ENCODE measurements around the gene CD248.
"Not testable (repeated sequence)": the region's sequence is repeated elsewhere in the genome, so short reads cannot be mapped to it uniquely, and the experiment has no call there.

Gene CD248

DNA sequence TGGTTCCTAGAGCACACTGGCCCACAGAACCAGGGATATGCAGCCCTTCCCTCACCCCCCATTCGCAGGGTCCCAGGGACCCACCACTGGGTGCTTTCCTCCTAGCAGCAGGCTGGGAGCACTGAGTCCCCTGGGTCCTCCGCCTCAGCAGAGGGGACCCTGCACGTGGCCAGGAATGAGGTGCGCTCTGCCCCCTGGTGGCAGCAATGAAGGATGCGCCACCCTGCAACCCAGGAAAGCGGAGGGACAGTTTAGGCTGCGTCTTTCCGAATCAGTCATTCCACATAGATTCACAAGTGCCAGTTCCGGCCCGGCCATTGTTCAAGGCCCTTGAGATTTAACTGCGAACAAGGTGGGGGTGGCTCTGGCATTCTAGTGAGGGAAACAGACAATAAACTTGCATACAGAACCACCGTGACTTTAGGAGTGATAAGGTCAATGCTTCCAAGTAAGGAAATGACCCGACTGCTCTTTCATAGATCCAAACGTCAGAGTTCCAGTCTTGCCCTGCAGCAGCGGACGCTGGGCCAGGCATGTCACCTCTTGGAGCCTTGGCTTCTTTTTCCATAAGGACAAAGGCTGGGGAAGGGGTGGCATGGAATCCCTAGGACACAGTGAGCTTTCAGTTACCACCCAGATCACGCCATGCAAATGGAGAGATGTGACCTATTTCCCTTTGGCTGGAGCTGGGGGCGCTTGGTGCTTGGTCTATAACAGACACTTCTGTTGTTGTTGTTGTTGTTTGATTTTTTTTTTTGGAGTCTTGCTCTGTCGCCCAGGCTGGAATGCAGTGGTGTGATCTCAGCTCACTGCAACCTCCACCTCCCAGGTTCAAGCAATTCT lies 11.7 kb upstream of the CD248 start:
- peak; percentile 100 for DNase-seq (ENCODE audit: low spot score)

GRCh38 chr11:66328031-66328301 lies 11.1 kb upstream of the CD248 start:
- DNase-seq (ENCODE audit: low spot score), result no peak

DNA sequence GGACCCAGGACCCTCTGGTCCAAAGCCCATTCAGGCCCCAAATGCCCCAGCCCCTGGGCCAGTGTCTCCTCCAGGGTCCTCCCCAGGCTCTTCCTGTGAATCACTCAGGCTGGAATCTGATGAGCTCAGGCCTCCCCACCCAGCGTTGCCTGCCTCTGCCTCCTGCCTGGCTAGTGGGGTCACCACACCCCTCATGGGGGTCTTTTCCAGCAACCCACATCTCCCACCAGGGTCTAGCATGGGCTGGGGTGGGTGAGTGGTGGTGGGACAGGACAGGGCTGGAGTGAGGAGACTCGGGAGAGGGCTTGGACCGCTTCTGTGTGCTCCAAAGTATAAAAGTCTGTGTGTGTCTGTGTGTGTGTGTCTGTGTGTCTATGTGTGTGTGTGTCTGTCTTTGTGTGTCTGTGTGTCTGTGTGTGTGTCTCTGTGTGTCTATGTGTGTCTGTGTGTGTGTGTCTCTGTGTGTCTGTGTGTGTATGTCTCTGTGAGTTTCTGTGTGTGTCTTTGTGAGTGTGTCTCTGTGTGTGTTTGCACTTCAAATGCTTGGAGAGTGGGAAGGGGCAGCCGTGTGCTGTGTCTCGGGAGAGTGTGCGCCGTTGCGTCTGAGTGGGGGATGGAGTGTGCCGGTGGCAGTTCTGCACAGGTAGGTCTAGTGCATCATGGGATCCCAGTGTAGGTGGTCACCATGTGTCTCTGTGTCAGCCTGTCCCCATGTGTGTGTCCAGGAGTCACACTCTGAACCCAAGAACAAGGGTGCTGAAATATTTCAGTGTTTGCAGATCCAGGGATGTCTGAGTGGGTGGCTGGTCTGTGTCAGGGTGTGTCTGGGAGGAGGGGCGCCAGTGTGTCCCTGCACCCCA lies 10.6 kb upstream of the CD248 start:
- DNase-seq (ENCODE audit: low spot score), result no peak

DNA sequence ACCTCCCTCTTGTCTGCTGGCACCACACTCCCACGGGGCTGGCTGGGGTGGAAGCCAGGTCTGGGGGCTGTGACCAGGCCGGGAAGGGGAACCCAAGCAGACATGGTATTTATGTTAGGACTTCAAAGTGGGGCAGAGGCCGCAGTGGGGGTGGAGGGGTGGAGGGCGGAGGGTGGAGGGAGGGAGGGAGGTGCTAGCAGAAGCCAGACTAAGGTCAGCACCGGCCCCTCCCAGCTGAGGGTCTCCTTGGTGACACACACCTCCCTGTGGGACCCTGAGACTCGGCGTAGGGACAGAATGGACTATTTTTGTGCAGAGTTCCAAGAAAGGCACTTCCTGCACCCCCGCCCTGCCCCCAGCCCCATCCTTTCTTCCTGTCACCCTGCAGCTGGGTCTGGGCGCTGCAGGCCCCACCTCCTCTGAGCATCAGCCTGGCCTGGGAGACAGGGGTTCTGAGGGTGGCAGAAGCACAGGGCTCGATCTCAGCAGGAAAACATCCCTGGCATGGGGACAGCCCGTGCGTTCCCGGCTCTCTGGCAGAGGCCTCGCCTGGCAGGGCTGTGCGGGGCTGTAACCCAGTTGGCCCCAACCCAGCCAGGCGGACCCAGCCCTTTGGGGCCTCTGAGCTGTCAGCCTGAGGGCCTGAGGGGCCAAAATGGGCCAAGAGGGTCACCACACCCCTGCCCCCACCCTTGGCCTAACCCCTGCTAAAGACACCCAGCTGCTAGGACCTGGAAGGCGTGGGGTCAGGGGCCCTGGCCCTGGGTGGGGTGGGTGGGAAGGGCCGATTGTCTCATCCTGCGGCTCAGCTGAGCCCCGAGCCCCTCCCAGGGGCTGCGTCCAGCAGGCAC lies 9.6 kb upstream of the CD248 start:
- no peak for DNase-seq (ENCODE audit: low spot score)

- DNase-seq (ENCODE audit: low spot score), result no peak
These were observed 8.4 kb upstream of the CD248 start for GRCh38 chr11:66325263-66325671.

DNA sequence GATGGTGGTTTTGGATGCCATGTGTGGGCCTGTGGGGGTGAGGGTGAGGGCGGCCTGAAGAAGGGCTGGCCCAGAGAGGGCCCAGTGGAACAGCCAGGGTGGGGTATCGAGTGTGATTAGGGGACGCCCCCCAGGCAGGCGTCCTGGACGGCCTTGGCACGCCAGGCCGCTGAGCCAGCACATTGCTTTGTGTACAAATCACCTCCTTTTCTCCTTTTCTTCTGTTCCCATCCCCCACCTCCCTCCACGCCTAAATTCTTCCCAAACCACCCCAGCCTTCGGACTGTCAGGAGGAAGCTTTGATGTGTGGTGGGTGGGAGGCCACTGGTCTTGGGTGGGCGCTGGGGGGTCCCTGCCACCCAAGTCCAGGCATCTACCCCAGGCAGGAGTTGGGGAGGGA lies 7.8 kb upstream of the CD248 start:
- DNase-seq (ENCODE audit: low spot score), result no peak

DNA sequence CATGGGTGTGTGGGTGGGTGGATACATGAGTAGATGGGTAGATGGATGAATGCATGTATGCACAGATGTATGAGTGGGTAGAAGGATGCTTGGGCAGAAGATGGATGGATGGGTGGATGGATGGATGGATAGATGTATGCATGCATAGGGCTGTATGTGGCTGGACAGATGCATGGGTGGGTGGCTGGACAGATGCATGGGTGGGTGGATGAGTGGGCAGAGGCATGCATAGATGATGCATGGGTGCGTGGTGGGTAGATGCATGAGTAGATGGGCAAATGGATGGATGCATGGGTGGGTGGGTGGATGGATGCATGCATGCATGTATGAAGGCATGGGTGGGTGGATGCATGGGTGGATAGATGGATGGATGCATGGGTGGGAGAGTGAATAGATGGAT lies 6.8 kb upstream of the CD248 start:
- no peak for DNase-seq (ENCODE audit: low spot score)

GRCh38 chr11:66322732-66323427 lies 6.0 kb upstream of the CD248 start:
- DNase-seq (ENCODE audit: low spot score), result no peak

GRCh38 chr11:66321606-66322005 lies 4.8 kb upstream of the CD248 start:
- DNase-seq (ENCODE audit: low spot score), result no peak

DNA sequence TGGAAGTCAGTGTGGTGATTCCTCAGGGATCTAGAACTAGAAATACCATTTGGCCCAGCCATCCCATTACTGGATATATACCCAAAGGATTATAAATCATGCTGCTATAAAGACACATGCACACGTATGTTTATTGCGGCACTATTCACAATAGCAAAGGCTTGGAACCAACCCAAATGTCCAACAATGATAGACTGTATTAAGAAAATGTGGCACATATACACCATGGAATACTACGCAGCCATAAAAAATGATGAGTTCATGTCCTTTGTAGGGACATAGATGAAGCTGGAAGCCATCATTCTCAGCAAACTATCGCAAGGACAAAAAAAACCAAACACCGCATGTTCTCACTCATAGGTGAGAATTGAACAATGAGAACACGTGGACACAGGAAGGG lies 3.9 kb upstream of the CD248 start:
- not testable (repeated sequence) for DNase-seq (ENCODE audit: low spot score)

DNA sequence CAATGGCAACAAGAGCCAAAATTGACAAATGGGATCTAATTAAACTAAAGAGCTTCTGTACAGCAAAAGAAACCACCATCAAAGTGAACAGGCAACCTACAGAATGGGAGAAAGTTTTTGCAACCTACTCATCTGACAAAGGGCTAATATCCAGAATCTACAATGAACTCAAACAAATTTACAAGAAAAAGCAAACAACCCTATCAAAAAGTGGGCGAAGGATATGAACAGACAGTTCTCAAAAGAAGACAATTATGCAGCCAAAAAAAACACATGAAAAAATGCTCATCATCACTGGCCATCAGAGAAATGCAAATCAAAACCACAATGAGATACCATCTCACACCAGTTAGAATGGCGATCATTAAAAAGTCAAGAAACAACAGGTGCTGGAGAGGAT lies 3.4 kb upstream of the CD248 start:
- DNase-seq (ENCODE audit: low spot score), result not testable (repeated sequence)

DNA sequence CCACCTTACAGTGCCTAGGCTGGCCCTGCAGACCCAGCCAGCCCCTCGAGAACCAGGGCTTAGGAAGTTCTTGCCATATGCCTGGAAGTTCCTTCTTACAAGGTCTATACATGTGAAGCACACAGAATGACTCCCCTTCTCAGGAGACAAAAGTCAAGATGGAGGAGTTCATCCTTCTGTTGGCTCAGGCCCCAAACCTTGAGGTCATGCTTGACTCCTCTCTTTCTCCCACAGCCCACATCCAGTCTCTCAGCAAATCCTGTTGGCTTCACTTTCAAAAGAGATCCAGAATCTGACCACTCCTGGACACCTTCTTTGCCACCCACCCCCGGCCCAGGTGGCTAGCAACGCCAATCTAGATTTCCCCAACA lies 1.7 kb upstream of the CD248 start:
- DNase-seq (ENCODE audit: low spot score), result no peak

- DNase-seq (ENCODE audit: low spot score), result peak; percentile 99
These were observed 1.1 kb upstream of the CD248 start for GRCh38 chr11:66317723-66318599.

- no peak for DNase-seq (ENCODE audit: low spot score)
These were observed 478 bp upstream of the CD248 start for GRCh38 chr11:66317322-66317722.

DNA sequence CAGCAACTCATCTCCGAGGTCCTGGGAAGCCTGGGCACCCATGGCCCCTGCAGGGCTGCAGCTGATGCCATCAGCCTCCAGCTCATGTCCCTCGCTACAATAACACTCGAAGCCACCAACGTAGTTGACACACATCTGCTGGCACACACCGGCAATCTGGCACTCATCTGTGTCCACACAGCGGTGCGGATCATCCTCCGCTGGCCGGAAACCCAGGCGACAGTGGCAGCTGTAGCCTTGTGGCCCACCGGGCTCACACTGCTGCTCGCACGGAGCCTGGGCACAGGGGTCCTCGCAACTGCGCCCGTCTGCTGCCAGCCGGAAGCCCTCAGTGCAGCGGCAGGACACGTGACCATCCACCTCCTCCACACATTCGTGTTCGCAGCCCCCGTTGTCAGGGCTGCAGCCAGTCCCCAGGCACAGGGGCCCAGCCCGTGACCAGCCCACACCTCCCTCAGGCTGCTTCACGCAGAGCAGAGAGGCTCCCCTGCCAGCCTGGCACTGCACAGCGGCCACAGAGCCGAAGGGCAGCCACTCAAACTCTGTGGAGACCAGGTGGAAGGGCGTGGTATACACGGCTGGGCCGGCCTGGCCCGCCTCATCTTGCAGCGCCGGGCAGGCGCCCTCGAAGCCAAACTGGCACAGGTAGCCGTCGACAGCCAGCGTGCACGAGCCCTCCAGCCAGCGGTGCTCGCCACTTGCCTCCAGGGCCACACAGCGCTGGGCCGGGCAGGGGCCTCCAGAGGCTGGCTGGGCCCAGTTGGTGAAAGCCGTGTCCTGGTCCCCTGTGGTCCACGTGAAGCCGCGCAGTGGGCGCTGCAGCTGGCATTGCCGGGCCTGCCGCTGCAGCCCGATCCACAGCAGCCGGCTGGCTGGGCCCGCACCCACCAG lies 678 bp downstream of the CD248 start:
- DNase-seq (ENCODE audit: low spot score), result no peak

- no peak for DNase-seq (ENCODE audit: low spot score)
These were observed 1.4 kb downstream of the CD248 start for GRCh38 chr11:66315498-66315885.

GRCh38 chr11:66314561-66315497 lies 2.0 kb downstream of the CD248 start:
- no peak for DNase-seq (ENCODE audit: low spot score)

GRCh38 chr11:66314186-66314501 lies 2.7 kb downstream of the CD248 start:
- no peak for DNase-seq (ENCODE audit: low spot score)

All from HuH-7.5 (cell line).